ENCODE results near the gene USP47. TPM values are rescaled to one million over a fixed set of nuclear protein-coding genes. Genes with fewer than 3 reads are reported as not detected.

The USP47 gene
- total and polyA plus RNA-seq, 2 of the 8 experiments (the other 6 are each of a cell fraction or from before 2014, with no cell fraction given): 4.2 to 21.3 TPM

DNA sequence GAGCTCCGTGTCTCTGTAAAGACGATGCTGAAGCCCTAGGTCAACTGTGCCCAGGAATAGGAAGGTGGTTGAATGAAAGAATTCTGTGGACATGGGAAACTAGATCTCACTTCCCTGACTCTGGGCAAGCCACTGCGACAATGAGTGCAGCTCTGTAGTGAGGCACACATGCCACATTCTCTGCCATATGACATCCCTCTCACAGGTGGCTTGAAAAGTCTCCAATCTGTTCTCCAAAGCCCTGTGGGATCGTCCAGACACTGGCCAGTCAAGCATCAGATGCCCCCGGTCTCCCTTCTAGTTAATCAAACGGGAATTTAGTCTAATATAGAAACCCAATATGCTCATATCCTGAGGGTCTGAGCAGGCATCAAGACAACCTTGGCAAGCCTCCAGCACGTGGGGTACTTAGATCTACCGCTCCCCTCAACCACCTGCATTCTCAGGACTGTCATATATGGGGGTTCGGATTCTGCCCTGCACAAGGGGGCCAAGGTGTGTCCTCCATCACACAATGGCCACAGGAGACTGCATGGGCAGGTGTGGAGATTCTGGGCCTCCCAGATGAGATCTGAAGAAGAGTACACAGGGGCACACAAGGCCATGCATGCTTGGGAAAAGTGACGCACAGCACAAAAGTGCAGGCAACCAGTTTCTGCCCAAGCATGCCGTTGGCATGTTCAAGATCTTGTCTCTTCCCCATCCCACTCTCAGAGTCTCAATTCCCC is 154.7 kb downstream of the USP47 start (continued):
- TF ChIP-seq SAP30 (IDR thresholded peaks at IDR 0.05; ENCODE audit: insufficient read depth, insufficient replicate concordance, low read length) (no peak), CTBP2 (IDR thresholded peaks at IDR 0.05; ENCODE audit: borderline replicate concordance, insufficient read depth, insufficient read length, low read length) (no peak)
